GOT3 (cell line): ENCODE data around the gene CORIN.
"Not testable (repeated sequence)": the region's sequence is repeated elsewhere in the genome, so short reads cannot be mapped to it uniquely, and the experiment has no call there.

ENCODE experiments used
- DNase-seq: peaks from one replicate; lab custom pipeline; 2025; ENCODE audit warnings: mixed read lengths; lab: John Stamatoyannopoulos, UW

The CORIN gene

DNA sequence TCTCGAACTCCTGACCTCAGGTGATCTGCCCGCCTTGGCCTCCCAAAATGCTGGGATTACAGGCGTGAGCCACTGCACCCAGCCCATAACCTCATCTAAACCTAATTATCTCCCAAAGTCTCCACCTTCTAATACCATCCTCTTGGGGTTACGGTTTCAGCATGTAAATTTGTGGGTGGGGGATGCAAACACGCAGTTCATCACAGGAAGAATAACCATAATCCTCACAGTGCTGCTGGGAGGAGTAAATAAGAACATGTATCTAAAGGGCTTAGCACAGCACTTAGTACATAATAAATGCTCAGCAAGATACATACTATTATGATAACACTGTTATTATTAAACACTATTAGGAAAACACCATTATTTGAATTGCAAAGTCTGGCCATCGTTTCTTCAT is 116.4 kb downstream of the CORIN start:
- no peak for DNase-seq

DNA sequence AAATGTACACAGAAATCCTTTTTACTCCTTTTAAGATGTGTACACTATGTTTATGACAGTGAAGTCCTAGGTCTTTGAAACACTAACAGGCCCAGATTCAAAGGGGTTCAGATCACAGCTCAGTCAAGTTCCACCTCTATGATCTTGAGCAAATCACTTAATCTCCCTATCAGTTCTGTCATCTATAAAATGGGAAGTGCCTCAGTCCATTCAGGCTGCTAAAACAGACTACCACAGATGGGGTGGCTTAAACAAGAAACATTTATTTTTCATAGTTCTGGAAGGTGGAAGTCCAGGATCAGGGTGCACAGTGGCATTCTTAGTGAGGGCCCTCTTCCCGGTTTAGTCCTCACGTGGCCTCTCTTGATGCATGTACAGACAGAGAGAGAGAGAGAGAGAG is 117.1 kb downstream of the CORIN start:
- no peak for DNase-seq

DNA sequence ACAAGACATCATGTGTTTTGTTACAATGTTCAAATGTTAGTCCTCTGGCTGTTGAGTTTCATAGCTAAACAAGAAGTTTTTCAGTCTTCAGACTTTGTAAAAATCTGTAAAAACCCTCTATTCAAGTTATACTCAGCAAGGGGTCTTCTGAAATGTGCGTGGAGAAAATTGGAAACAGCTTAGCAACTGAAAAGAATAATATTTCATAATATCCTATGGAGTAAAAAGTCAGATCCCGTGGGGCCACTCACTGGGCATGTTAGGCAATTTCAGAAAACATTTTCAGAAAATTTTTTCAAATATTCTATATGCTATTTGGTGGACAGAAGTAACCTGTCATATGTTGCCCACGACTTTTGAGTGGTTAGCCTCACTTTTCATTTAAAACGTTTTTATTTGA is 118.3 kb downstream of the CORIN start:
- DNase-seq = no peak

DNA sequence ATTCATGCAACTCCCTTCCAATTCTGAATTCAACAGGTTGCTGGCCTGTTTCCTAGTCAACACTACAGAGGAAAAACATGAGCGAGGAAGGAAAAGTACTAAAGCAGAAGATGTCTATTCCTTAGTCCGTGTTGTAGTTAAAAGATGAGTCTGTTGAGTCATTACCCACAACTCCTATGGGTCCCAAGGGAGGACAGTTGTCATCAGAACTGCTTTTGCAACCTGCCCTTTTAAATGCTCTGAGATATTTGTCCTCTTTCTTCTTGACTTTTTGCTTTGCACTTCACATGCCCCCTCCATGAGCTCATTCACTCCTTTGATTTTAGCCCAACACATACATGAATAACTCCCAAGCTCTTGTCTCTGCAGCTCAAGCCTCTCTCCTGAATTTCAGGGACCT is 119.2 kb downstream of the CORIN start:
- no peak for DNase-seq

DNA sequence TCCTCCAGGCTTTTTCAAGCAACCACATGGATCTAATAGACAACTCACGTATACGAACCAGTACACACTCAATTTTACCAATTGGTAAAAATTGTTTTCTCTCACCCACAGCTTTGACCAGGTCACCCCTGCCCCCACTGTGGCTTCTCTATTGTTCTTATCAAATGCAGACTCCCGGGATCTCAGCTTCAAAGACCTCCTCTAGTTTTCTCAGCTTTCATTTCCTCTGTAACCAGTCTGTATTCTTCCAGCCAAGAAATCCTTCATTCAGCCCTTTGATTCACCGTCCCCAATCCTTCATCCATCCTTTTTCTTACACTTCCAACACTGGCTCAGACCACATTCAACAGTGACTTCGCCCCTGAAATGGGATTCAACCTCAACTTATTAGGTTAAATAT is 120.7 kb downstream of the CORIN start:
- no peak for DNase-seq

DNA sequence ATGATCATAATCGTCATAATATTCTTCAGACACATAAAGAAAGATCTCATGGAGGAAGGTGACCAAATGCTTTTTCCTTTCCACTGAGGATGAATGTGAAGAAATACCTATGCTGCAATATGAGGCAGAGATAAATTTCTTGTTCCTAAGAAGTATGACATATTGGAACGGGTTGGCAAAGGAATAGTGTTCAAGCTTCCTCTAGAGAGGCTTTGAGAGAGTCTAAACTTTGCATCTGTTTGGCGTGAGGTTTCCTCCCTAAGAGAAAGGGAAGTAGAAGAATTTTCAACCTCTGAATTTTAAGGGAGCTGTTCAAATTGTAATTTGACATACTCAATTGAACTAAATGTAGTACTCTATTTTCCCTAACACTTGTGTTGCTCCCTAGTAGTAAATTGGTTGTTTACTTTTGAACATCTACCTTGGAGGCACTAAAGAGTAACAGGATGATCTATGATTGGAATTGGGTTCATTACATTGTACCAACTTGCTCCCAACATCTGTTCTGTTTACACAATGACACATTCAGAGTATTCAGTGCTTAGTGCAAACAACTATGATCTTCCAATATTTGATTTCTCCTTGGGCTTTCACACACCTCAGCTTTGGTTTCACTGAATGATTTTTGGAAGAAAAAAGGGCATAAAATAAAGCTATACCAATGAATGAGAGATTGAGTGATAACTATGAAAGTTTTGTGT is 122.0 kb downstream of the CORIN start:
- DNase-seq = no peak

DNA sequence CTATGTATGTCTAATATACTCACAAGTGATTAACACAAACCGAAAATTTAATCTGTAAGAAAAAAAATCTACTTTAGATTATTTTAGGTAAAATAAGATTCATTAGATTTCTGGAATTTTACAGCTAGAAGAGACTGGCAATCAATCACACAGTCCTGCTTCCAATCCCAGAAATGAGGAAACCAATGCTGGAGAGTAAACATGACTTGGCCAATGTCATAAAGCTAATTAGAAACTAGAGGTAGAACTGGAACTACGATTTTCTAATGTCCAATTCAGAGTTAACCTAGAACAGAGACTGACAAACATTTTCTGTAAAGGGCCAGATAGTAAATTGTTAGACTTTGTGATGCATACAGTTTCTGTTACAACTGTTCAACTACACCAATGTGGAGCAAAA is 123.6 kb downstream of the CORIN start:
- DNase-seq = no peak

DNA sequence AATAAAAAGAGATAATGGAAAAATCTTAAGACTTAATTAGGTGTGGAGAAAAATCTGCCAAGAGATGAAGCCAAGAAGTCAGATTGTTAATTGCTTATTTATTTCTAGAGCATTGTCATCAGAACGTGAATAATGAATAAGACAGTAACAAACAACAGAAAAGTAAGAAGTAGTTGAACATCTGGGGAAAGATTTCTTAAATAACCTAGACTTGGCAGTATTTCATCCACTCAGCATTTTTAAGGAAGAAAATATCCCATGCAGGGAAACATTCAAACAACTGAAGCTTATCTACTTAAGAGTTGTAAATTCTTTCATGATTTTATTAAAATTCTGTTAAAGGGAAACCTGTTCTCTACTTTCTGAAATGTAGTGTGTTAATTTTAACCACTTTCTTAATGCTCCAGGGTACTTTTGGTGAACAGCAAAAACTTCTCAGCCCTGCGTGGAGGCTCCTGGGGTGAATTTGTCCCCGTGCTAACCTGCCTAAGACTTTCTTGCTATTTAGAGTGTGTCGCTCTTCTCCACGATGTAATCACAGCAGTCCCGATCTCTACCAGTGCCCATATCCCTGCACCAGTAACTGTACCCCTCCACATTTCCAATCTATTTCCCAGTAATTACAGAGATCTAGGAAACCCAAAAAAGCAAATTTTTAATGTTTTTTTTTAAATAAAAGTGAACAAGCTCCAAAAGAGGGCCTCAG is 124.6 kb downstream of the CORIN start:
- DNase-seq = no peak

DNA sequence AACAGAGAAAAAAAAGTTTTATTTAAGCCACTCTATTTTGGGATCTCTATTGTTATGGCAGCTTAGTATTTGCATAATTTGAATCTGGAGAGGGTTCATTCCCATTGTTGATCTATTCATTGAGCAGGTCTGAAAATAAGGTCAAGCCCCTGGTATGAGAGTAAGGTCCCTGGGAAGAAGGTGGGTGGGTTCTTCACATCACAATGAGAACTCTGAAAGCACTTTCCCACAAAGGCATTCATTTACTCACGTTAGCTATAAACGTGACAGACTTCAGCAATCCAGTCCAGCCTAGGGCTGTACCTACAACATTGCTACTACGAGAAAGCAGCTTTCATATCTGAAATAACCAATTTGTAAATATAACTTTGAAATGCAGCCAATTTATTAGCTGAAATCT is 126.2 kb downstream of the CORIN start:
- no peak for DNase-seq

DNA sequence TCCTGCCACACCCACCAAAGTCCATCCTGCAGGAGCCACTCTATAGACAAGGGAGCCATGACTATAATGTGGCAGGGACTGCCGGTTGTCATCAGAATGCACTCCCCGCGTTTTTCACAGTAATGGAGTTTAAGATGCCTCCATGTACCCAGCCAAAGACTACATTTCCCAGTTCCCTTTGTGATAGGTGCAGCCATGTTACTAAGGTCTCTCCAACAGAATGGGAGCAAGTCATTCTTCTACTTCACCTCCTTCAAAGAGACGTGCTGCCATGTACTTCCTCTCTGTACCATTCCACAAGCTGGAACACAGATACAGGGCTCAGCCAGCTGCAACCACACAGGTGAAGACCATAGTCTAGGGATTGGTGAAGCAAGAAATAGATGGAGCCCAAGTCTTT is 126.7 kb downstream of the CORIN start:
- DNase-seq = no peak

DNA sequence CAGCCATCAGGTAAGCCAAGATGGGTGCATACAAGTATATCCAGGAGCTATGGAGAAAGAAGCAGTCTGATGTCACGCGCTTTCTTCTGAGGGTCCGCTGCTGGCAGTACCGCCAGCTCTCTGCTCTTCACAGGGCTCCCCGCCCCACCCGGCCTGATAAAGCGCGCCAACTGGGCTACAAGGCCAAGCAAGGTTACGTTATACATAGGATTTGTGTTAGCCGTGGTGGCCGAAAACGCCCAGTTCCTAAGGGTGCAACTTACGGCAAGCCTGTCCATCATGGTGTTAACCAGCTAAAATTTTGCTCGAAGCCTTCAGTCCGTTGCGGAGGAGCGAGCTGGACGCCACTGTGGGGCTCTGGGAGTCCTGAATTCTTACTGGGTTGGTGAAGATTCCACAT is 131.5 kb downstream of the CORIN start:
- DNase-seq = not testable (repeated sequence)

DNA sequence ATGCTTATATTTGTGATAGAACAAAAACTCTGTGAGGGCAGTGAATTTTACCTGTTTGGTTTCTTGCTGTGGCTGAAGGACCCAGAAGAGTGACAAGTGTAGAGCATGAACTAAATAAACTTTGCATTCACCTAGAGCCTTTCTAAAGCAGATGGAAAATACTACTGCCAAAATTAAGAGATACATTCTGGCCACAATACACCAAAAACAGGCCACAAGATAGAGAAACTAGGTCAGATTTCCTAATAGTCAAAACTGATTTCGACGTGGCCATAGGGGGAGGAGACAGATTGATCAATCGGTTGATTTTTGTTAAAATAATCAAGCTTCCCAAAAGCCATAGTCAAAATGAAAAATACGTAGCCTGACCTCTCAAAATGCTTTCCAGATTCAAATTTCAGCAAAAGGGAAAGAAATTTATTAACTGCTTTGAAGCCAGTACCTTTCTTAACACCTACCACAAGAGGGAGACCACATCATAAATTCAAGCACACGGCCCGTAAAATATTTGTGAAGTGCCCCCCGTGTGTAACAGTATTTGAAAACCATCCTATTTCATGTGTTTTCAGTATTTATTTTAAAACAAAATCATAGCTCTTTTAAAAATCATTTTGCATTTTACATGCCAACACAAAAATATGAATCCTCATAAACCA is 132.4 kb downstream of the CORIN start:
- no peak for DNase-seq

DNA sequence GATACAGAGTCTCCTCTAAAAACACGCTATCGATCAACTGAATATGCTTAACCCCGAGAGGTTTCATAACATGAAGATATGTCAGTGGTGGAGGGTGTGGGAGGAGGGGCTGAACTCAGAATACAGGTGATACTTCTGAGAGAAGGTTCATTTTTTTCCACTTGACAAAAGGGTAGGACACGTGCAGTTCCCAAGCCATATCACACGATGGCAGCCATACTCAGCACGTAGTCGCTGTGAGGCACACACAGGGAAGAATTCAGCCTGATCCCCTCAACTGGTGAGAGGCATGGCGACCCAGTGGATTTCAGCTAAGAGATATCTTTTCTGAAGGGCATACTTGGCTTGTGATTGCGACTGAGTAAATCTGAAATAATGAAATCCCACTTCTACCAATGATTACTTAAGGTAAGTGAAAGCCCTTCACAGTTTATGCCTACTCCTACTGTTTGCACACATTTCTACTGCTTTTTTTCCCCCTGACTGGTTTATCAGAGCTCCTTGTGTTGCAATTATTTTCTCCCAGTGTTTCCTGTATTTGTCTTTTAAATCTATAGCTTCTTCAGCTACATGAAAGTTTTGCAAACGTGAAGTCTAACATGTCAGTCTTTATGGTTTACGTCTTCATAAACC is 133.1 kb downstream of the CORIN start:
- no peak for DNase-seq

DNA sequence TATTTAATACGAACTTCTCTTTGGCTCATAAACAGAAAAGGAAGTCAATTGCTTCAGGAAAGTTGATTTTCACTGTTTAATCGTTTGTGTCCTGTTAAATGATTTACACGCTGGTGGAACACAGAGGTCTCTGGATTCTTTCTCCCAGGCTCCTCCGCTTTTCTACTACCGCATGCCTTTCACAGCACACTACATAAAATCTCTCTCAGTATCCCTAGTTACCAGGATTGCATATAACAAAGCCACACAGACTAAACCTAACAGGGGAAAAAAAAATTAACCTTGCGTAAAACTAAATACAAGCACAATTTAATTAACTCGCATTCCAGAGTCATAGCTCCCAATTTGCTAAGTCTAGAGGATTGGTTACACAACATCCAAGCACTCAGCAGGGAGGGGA is 133.9 kb downstream of the CORIN start:
- no peak for DNase-seq

DNA sequence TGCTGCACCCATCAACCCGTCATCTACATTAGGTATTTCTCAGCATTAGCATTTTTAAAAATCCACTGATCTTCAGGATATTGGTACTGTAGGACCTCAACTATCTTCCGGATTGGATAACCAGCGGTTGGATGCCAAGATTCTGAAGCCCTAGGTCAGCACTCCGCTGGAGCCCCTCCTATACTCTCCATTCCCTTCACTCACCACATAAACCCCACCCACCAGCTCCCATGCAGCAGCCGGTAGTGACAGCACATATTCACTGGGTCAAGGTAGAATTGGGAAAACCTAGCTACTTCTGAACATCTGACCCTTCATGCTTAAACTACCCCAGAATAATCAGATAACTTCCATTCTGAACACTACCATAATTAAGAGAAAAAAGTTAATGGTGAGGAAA is 134.9 kb downstream of the CORIN start:
- DNase-seq = no peak

DNA sequence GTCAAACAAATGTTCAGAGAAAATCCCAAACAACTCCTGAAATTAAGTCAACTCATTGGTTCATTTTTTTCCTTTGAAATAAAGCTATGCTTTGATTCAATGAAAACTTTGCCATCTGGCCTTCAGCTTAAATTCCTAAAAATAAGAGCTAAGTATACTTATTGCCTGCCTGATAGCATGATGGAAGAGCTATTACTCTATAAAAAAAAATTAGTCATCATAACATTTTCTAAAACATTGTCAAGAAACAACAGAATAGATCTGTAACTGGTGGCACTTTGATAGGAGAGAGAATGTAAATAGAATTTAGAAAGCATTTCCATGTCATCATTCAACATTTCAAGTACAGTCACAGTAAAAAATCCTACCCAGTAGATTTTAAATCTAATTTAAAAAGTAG is 136.6 kb downstream of the CORIN start:
- DNase-seq = no peak

DNA sequence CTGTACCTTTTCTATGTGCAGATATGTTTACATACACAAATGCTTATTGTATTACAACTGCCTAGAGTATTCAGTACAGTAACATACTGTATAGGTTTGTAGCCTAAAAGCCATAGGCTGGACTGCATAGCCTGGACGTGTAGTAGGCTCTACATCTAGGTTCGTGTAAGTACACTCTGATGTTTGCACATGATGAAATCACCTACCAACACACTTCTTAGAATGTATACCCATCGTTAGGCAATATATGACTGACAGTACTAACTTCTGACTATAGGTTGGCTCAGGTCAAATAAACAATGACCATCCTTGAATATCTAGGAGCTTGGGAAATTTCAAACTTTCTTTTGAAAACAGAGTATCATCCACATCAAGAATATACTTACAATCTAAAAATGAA is 139.0 kb downstream of the CORIN start:
- DNase-seq = no peak

DNA sequence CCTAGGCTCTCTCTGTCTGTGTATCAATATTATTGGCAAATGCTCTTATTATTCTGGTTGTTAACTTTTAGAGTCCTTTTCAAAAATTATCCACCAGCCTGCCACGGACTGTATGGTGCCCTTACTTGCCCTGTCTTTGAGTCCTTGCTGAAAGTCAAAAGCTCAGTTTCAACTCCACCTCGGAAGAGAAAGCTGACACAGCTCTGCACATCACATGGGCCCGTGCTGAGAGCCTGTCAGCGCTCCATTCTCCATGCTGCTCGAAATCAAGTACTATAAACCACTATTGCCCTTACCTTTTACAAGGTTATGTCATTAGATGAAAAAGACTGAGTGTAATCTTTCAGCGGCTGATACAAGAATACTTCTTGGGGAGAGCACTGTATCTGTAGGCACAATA is 141.0 kb downstream of the CORIN start:
- no peak for DNase-seq

DNA sequence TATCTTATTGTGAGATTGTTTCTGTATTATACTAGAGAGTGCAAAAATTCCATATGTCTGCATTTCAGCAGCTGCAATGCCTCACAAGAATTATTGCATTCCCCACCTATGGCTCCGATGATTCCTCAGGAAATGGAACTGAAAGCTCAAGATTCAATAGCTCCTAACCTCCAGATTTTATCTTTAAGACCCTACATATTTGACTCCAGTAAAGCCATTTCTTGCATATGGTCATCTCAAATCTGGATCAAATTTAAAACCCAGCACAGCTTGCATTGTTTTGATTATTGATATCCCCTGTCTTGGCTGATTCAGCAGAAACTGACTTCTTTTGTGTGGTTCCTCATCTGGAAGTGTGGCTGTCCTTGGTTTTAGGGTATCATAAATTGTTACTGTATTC is 142.6 kb downstream of the CORIN start:
- DNase-seq = no peak

DNA sequence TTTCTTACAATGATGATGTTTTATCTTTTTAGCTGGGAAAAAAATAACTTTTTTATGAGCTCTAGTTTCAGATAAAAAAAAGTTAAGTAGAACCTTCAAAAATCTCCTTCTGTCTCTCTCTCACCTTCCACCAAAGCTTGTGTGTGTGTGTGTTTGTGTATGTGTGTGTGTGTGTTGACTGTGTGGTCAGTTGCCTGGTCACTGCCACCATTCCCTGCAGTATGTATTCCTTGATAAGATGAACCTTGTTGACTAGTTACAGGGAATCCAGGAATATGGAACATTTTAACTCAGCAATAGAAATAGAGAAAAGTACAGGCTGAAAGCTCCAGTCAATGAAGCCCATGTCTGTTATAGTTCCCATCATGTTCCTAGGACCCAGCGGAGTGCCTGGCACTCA is 143.5 kb downstream of the CORIN start:
- no peak for DNase-seq

DNA sequence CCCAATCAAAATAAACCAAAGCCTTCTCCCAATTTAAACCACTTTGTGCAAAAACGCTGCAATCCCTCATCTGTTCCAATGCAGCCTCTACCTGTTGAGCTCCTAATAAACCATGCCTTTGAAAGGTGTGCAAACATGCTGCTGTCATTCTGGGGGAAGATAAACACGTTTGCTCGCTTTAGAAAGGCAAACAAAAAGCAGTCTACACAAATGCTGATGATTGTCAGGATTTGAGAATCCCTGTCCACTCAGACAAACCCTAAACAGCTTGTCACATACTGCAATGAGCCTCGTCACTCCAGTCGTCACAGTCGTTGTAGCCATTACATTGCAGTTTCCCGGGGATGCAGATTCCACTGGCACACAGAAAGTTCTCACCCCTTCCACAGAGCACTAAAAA is 145.2 kb downstream of the CORIN start:
- DNase-seq = no peak

DNA sequence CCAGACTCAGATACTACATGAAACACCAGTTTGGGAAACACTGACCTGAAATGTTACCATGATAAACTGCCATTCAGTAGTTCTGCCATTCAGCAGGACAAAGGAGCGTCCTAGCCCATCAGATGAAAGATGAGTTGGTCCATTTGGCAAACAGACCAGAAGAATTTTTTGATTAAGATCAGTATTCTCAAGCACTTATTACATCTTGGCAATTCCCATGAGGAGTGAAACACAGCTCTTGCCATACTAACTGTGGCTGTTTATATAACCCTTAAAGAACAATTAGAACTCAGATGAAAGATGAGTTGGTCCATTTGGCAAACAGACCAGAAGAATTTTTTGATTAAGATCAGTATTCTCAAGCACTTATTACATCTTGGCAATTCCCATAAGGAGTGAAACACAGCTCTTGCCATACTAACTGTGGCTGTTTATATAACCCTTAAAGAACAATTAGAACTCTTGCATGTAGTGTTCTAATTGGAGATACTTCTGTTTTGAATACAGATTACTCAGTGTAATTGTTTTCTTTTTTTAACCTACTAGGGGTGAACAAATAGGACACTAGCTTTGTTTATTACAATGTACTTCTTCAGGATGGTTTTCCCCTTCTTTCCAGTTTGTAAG is 146.0 kb downstream of the CORIN start:
- not testable (repeated sequence) for DNase-seq

DNA sequence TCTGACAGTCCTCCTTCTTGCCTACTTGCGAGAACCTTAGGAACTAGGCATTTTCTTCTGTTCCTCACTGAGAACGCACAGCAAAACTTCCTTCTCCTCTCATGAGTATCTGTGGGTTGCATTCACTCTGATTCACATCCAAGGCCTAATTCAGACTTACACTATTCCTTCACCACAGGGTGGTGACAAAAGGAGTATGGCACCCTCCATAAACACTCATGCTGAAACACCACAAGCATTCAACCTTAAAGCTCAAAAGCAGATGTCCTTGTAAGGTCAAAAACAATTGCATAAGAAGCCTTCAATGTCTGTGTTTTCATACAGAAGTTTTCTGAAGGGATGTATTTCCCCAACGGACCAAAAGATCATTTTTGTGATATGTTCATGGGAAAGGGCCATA is 147.3 kb downstream of the CORIN start:
- no peak for DNase-seq
